Bronchial epithelial cell (primary cell): ENCODE data around the gene NLRP6. TPM values are rescaled to one million over a fixed set of nuclear protein-coding genes. Genes with fewer than 3 reads are reported as not detected.
"Not testable (repeated sequence)": the region's sequence is repeated elsewhere in the genome, so short reads cannot be mapped to it uniquely, and the experiment has no call there.

ENCODE experiments used
- DNase-seq: peaks from one replicate; pipeline ENCODE4 v3.0.0-alpha.2; 2010; ENCODE audit warnings: low read depth
- FAIRE-seq: peaks from 2 replicates; lab custom pipeline; 2011; peaks lifted over from hg19 to GRCh38; lab: Jason Lieb, UNC
- H3K27me3 ChIP-seq: 2 replicates; pipeline ENCODE4 v1.5.1; 2011; ENCODE audit warnings: low read length; ENCODE audit not compliant: control insufficient read depth, insufficient read depth
- H3K36me3 ChIP-seq: 2 replicates; pipeline ENCODE4 v1.5.1; 2011; ENCODE audit warnings: low read length; ENCODE audit not compliant: control insufficient read depth, insufficient read depth
- H3K4me3 ChIP-seq: 2 replicates; pipeline ENCODE4 v1.5.1; 2011; ENCODE audit warnings: mild to moderate bottlenecking, low read depth, low read length, control low read depth
- CTCF ChIP-seq: IDR thresholded peaks from 2 replicates; pipeline ENCODE4 v1.5.1; 2011; ENCODE audit warnings: mild to moderate bottlenecking, moderate library complexity, low read length, control low read depth, inconsistent platforms; ENCODE audit not compliant: insufficient read depth, severe bottlenecking
- total RNA-seq: library from RNA; depleted of rRNA; stranded (reverse); fragments of >200 nt; gene quantifications from 2 replicates; pipeline ENCODE4 v1.2.1, GENCODE V29; 2014

Gene NLRP6
- total RNA-seq, 1 donor from 2014 or later = not detected

GRCh38 chr11:315516-315994, 37.3 kb downstream of the NLRP6 start:
- H3K4me3 ChIP-seq = no peak overlapping the region
- DNase-seq (no peak), FAIRE-seq (no peak)
- no peak for TF ChIP-seq CTCF
- H3K27me3 ChIP-seq = peaks cover 2% of the 10 kb centered on the region
- no peaks in the 10 kb centered on the region for H3K36me3 ChIP-seq

- FAIRE-seq (no peak), DNase-seq (no peak)
- Histone ChIP-seq H3K36me3 (no peaks in the 10 kb centered on the region), H3K27me3 (peaks cover 2% of the 10 kb centered on the region), H3K4me3 (peak overlapping the region; percentile 22)
- no peak for TF ChIP-seq CTCF
Observed at GRCh38 chr11:316031-316701, 38.0 kb downstream of the NLRP6 start.

- H3K4me3 ChIP-seq = no peak overlapping the region
- no peak for TF ChIP-seq CTCF
Observed at GRCh38 chr11:316891-317301, 38.7 kb downstream of the NLRP6 start.

GRCh38 chr11:317668-318404, 39.6 kb downstream of the NLRP6 start:
- H3K4me3 ChIP-seq, H3K27me3 ChIP-seq, DNase-seq, FAIRE-seq, H3K36me3 ChIP-seq: not testable (repeated sequence)

More at GRCh38 chr11:316891-317301, 38.7 kb downstream of the NLRP6 start:
- Histone ChIP-seq H3K27me3 (peaks cover 2% of the 10 kb centered on the region), H3K36me3 (no peaks in the 10 kb centered on the region)
- FAIRE-seq (no peak), DNase-seq (no peak)

GRCh38 chr11:318405-319120, 40.4 kb downstream of the NLRP6 start:
- not testable (repeated sequence) for DNase-seq, FAIRE-seq, H3K27me3 ChIP-seq, H3K36me3 ChIP-seq
- peak overlapping the region; percentile 35 for H3K4me3 ChIP-seq

- H3K27me3 ChIP-seq, FAIRE-seq, DNase-seq, H3K36me3 ChIP-seq: not testable (repeated sequence)
- peak overlapping the region; percentile 35 for H3K4me3 ChIP-seq
Observed at GRCh38 chr11:319121-319887, 41.1 kb downstream of the NLRP6 start.

- DNase-seq, FAIRE-seq, H3K27me3 ChIP-seq, H3K36me3 ChIP-seq: not testable (repeated sequence)
- peak overlapping the region; percentile 35 for H3K4me3 ChIP-seq
Observed at GRCh38 chr11:319888-320273, 41.7 kb downstream of the NLRP6 start.
